Stimulated activated CD8-positive, alpha-beta memory T cell treated with anti-CD3 and anti-CD28 coated beads, Interleukin-4, amount 100 ng/mL, for 4 hours (primary cell): ENCODE data around the gene PPHLN1.
"Not testable (repeated sequence)": the region's sequence is repeated elsewhere in the genome, so short reads cannot be mapped to it uniquely, and the experiment has no call there.

Experiments
- DNase-seq, 2 donors: peaks; one replicate each; pipeline ENCODE4 v3.0.0-alpha.2; 2020; ENCODE audit warnings: low read depth in 2 of 2, low spot score in 1 of 2

Gene PPHLN1

DNA sequence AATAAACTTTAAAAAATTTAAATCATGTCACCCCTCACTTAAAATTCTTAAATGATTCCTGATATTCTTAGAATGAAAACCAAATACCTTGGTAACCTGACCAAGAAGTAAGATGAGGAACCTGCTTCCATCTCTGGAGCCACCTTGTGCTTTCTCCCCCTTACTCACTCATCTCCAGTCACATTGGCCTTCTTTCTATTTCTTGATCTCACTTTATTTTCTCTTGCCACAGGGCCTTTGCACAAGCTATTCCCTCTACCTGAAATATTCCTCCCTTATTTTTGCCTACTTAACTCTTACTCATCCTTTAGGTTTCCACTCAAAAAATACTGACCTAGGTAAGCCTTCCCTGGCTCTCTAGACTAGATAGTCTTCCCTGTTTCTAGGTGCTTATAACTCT is 5.2 kb upstream of the PPHLN1 start:
- DNase-seq = no peak

DNA sequence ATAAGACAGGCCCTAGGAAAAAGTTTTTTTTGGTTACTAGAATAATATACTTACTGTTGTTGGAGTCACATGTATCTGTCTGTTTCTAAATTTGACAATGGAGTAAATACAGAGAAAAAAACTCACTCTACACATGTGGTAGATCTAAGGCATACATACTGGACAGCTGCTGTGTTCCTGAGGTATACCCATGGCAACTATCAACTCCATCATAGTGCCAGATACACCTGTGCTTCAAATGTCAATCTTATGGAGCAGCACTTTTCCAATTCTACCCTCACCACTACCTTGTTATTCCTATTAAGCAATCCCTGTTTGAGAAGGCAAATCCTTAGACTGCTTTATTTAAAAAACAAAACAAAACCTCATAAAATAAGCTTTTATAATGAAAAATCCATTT is 3.4 kb upstream of the PPHLN1 start:
- DNase-seq = no peak

DNA sequence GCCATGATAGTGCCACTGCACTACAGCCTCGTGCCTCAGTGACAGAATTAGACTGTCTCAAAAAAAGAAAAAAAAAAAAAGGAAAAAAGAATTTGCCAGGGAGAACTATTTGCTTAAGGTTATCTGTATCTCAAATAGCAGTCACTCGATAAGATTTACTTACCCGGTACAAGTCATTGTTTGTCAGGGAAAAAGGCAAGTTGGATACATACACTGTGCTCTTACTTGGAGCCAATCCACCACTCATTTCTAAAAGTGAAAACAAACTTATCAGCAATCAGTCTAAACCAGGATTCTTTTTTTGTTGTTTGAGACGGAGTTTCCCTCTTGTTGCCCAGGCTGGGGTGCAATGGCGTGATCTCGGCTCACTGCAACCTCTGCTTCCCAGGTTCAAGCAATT is 2.1 kb upstream of the PPHLN1 start:
- no peak for DNase-seq

DNA sequence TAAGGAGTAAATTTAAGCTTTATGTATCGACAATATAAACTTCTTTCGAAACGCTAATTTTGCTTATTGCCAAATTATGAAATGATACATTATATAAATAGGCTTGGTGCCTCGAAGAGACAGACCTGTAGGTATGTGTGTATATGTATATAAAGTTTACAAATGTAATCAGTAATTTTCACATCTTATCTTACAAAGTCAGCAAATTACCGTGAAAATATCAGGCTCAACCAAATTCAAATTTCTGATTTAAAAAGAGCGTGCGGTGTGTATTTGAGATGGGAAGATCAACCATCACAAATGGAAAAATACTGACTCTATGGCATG is 678 bp upstream of the PPHLN1 start:
- DNase-seq = no peak

DNA sequence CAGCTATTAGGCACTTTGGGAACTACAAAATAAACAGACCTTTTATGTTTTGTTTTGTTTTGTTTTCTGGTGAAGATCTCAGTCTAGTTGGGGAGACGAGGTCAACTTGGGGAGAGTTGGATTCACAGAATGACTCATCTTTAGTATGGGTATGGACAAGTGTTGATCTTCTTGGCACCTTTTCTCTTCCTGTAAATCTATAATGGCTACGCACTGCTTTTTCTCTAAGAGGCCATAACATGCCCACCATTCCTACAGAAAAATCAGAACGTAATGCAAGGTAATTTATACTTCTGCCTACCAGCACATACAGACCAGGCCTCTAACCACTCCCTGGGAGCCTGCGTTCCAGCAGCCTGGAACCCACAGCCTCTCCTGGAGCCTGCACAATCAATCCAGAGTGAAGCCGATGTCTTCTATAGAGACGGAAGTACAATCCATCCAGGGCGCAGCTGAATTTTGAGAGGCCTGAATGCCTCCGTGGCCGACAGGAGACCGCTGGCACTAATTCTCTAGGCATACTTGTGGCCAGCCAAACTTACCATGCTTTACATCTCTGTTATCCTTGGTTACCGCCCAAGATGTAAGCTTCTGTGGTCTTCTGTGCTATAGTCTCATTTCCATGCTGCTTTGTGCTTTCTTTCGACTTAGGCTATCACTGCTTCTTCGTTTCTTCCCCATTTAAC is 717 bp downstream of the PPHLN1 start:
- no peak for DNase-seq

DNA sequence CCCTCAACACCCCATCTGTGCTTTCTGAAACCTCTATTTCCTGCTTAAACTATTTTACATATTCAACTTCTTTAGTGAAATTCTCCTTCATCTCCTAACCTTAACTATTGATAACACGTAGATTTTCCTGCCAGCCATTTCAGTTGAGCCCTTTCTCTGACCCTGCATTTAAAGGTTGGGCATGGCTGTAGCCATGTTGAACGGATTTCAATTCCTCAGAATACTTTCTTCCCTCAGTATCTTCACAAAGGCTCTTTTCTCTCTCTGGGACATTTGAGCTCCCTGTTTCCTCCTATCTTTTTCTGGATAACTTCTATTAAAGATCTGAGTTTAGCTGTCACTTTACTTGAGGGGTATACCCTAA is 1.2 kb downstream of the PPHLN1 start:
- DNase-seq = no peak

DNA sequence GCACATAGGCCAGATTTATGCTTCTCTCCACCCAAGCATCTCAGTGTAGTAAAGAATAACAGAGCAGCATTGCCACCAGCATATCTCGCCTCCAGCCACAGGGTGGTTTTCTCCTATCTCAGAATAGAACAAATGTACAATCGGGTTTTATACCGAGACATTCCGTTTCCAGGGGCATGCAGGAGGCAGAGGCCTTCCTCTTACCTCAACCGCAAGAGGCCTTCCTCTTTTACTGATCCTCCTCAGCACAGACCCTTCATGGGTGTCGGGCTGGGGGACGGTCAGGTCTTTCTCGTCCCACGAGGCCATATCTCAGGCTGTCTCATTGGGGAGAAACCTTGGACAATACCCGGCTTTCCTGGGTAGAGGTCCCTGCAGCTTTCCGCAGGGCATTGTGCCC is 4.1 kb downstream of the PPHLN1 start:
- not testable (repeated sequence) for DNase-seq

DNA sequence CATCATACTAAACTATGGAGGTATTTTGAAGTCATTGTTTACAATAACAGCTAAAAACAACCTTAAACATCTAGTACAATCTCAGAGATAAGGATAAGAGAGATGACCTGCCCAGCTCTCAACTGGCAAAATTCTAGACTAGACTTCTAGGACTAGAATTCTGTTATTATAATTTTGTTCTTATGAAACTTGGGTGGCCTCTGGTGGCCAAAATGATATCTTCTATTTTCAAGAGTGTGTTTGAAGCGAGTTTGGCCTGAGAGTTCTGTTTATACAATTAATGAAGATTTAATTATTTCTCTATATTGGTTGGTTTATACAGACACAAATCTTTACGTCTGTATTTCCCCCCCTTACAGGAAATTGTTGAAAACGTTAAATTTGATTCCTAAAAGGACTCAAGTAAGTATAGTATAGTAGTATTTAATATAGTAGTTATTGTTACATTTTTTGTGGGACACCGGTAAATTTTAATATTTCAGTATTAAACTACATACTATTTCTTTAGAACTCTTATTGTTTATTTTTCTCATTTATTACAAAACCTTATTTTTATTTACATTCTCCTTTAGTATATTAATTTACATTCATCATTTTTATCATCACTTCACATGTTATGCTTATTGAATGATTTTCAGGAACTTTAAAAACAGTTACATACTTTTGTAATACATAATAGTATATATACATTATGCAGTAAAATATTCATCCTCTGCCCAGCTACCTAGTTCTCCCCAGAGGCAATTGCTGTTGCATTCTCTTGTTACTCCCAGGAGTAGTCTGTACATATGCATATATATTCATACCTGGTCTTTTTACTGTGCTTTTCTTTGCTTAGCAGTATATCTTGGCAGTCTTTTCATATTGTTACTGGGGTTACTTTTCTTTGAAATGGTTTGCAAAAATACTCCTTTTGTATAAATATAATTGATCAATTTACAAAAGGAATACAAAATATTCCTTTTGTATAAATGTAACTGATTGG is 6.6 kb downstream of the PPHLN1 start:
- no peak for DNase-seq

DNA sequence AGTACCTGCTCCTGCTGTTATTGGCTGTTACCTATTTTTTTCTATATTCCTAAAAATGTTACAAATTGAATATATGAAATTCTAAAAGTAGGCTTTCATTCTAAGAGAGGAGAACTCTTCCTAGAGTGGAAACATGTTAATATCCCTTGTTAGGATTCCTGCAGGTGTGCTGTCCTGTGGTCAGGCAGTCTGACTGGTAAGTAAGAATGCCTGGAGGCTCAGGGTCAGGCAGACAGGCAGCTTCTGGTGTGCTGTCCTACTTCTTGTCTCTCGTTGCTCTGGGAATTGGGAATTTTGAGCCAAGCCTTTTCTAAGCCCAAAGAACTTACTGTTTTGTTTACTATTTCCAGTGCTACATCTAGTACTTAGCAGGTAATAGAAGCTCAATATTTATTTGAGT is 10.3 kb downstream of the PPHLN1 start:
- DNase-seq = no peak

DNA sequence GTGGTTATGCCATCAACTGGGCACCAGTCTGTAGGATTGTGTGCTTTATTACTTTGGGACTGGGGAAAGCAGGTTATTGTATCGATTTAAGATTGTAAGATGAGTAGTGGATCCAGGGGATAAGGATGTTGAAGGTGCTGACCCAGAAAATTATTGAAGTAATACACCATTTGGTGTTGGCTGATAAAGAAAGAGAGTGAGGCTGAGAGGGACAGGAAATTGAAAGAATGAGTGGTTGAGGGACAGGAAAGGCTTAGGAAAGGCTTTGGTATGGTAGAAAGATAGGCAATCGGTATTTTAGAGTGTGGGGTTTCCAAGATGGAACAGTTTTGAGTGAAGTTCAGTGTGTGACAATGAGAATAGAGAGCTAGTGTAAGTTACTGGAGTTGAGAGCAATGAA is 12.3 kb downstream of the PPHLN1 start:
- no peak for DNase-seq

DNA sequence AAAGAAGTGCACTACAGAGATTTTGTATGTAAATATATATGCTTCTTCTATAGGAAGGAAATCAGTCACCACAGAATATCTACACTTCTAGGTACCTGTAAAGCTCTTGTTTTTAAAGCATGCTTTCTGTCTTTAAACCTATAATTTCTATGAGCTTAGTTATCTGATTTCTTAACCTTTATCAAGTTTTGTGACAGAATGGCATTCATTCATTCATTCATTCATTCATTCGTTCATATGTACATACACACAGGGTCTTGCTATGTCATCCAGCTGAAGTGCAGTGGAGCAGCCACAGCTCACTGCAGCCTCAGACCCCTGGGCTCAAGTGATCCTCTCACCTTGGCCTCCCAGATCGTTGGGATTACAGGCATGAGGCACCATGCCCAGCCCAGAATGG is 16.1 kb downstream of the PPHLN1 start:
- DNase-seq = no peak

DNA sequence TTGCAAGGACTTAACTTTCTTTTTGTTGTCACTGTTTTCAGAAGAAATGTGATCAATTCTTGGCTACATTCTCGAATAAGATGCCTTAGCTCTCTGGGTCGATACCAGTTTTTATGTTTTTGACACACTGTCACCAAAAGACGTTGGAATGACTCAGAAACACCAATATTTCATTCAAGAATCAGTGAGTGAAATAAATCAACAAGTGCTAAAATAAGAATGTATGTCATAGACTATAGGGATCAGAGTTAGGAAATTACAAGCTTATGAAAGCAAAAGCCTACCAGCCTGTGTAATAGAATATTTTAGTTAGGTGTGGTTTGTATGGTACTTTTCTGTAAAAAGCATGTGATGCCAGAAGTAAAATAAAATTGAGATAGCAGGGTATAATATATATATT is 17.8 kb downstream of the PPHLN1 start:
- DNase-seq = no peak

DNA sequence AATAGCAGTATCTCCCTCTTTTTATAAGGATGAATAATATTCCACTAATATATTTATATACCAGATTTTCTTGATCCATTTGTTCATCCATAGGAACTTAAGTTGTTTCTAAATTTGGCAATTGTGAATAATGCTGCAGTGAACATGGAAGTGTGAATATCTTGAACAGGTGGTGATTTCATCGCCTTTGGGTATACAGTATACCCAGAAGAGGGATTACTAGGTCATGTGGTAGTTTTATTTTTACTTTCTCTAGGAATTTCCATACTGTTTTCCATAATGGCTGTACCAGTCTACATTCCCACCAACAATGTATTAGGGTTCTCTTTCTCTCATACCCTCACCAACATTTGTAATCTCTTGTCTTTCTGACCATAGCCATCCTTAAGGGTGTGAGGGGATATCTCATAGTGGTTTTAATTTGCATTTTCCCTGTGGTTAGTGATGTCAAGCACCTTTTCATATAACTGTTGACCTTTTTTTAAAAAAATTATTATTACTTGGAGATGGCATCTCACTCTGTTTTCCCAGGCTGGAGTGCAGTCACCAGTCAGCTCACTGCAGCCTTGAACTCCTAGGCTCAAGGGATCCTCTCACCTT is 20.5 kb downstream of the PPHLN1 start:
- DNase-seq = no peak

DNA sequence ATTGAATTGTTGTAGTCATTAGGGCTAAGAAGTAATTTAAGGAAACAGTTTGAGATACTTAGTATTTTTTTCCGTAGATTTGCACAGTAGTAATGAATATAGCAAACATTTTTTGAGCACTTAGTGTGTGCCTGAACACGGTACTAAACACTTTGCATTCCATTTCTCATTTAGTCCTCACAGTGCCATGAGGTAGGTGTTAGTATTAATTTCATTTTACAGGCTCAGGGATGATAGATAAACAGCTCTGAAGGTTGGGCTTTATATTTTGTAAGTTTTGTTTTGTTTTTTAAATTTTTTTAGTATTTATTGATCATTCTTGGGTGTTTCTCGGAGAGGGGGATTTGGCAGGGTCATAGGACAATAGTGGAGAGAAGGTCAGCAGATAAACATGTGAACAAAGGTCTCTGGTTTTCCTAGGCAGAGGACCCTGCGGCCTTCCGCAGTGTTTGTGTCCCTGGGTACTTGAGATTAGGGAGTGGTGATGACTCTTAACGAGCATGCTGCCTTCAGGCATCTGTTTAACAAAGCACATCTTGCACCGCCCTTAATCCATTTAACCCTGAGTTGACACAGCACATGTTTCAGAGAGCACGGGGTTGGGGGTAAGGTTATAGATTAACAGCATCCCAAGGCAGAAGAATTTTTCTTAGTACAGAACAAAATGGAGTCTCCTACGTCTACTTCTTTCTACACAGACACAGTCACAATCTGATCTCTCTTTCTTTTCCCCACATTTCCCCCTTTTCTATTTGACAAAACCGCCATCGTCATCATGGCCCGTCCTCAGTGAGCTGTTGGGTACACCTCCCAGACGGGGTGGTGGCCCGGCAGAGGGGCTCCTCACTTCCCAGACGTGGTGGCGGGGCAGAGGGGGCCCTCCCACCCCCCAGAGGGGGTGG is 23.4 kb downstream of the PPHLN1 start:
- DNase-seq = not testable (repeated sequence)

DNA sequence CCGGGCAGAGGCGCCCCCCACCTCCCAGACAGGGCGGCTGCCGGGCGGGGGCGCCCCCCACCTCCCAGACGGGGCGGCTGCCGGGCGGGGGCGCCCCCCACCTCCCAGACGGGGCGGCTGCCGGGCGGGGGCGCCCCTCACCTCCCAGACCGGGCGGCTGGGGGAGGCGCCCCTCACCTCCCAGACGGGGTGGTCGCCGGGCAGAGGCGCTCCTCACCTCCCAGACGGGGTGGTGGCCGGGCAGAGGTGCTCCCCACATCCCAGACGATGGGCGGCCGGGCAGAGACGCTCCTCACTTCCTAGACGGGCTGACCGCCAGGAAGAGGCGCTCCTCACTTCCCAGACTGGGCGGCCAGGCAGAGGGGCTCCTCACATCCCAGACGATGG is 24.0 kb downstream of the PPHLN1 start:
- DNase-seq = not testable (repeated sequence)

DNA sequence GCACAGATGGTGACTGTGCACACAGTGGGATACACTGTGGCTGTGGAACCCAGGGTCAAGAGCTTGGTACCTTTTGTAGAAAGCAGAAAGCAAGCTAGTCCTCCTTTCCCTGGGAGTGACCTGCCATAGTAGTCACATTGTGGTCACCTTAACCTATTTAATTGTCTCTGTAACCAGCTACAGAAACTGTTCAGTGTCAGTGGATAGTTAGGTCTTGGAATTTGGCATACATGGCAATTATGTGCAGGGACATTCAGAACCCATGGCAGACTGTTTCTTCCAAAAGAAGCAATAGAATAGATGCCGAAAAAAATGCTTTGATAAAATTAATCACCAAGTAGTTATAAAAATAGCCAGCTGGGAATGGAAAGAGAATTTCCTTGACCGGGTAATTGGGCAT is 30.4 kb downstream of the PPHLN1 start:
- DNase-seq = no peak

DNA sequence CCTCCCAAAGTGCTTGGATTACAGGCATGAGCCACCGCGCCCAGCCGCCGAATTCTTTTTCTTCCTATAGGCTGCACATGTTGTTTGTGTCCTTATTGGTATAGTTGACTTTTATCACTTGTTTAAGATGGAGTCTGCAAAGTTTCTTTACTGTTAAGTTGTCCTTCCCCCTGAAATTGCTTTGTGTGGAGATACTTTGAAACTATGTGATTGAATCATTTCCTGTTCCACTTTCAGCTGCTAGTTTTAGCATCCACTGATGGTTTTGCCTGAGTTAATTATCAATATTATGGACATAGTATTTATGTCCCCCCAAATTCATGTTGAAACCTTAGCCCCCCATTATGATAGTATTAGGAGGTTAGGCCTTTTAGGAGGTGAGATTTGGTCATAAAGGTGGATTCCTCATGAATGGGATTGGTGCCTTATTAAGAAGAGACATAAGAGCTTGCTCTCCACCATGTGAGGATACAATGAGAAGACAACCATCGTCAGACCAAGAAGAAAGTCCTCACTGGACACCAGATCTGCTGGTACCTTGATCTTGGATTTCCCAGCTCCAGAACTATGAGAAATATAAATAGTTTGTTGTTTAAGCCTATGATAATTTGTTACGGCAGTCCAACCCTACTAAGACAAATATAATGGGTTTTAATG is 34.9 kb downstream of the PPHLN1 start:
- no peak for DNase-seq

DNA sequence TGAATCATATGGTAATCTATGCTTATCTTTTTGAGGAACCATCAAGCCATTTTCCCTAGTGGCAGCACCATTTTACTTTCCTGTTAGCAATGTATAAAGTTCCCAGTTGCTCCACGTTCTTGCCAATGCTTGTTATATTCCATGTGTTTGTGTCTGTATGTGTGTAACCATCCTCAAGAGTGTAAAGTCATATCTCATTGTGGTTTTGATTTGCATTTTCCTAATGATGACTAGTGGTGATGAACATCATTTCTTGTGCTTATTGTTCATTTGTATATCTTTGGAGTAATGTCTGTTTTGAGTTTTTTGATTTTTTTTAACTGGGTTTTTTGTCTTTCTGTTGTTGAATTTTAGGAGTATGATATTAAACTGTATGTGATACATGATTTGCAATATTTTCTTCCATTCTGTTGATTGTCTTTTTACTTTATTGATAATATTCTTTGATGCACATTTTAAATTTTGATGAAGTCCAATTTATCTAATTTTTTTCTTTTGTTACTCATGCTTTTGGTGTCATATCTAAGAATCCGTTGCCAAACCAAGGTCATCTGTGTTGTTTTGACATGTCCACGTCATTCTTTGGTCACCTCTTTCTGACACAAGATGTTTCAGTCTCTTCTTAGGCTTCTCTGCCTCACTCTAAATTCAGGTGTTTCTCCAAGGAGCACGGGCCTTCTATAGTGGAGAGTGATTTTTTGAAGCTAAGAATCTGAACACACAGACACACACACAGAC is 36.1 kb downstream of the PPHLN1 start:
- DNase-seq = no peak

DNA sequence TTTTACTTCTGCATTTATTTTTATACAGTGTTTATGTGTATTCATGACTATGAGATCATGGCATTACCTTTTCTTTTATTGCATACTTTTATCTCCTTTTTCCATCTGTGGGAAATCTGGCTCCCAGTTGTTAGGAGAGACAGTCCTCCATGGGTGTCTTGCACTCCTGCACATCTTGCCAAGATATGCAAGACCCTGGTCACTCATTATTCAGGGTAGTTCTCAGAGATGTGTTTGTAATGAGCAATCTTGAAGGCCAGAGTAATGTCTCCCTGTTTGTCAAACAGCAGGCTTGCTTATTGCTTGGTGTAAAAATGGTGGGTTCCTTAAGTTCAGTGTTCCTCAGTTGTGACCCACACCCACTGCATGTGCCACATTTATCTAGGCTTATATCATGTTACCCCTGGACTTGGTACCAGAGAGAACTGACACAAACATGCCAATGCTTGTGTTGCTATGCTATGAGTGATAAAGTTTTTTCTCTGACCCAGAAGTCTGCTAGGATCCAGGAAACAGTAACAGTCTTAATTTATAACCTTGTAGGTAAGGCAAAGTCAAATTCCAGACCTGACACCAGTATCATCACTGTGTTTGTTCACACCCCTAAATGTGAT is 36.8 kb downstream of the PPHLN1 start:
- no peak for DNase-seq

DNA sequence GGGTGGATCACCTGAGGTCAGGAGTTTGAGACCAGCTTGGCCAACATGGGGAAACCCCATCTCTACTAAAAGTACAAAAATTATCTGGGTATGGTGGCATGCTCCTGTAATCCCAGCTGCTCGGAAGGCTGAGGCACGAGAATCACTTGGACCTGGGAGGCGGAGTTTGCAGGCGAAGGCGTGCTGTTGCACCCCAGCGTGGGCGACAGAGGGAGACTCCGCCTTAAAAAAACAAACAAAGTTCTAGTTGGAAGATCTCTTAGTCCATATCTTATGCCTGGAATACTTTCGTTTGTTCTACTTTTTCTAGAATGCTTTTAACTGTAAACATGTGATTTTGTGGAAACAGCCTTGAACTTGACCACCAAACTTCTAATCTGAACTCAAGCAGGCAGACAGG is 38.7 kb downstream of the PPHLN1 start:
- DNase-seq = no peak
